SK-N-SH (cell line): ENCODE data around the gene AADACL4. TPM values are rescaled to one million over a fixed set of nuclear protein-coding genes. Genes with fewer than 3 reads are reported as not detected.
"Not testable (repeated sequence)": the region's sequence is repeated elsewhere in the genome, so short reads cannot be mapped to it uniquely, and the experiment has no call there.

ENCODE experiments used
- CTCF ChIA-PET: fragments of 300-600, 350-600 bp; formaldehyde crosslinking; extraction: SDS; loops from one replicate; lab custom pipeline; 2021; lab: Yijun Ruan, JAX
- POLR2A ChIA-PET: fragments of 350-600 bp; sonication (Branson Sonifier 250); formaldehyde crosslinking; extraction: SDS; loops from one replicate; lab custom pipeline; 2020; ENCODE audit warnings: antibody characterized with exemption, inconsistent platforms; lab: Yijun Ruan, JAX
- DNase-seq: peaks from one replicate; pipeline ENCODE4 v3.0.0; 2012
- H2AFZ ChIP-seq: fragments of 200-600 bp; sonication (generic); 2 replicates; pipeline ENCODE4 v1.8.1; 2016; ENCODE audit warnings: antibody characterized with exemption, mild to moderate bottlenecking, low read depth
- H3F3A ChIP-seq: fragments of 200-600 bp; sonication (generic); replicated peaks from 2 replicates; pipeline ENCODE3; 2016; ENCODE audit warnings: antibody characterized with exemption, mild to moderate bottlenecking; ENCODE audit not compliant: insufficient read depth
- H3K27ac ChIP-seq, 2 experiments: fragments of 200-500 bp in 1 of 2; fragments of 200-600 bp in 1 of 2; sonication (Bioruptor generic) in 1 of 2; sonication (generic), shearing (Covaris generic) in 1 of 2; 2 replicates each; pipeline versions ENCODE4 v1.5.1 to v1.6.1; 2014 to 2016; ENCODE audit warnings: low read depth in 2 of 2, inconsistent platforms in 1 of 2, low read length in 1 of 2, mild to moderate bottlenecking in 1 of 2, mixed read lengths in 1 of 2
- H3K27me3 ChIP-seq: fragments of 200-600 bp; sonication (generic), shearing (Covaris generic); 2 replicates; pipeline ENCODE4 v1.6.1; 2016; ENCODE audit warnings: mixed run types; ENCODE audit not compliant: insufficient read depth
- H3K36me3 ChIP-seq, 2 experiments: fragments of 200-500 bp in 1 of 2; fragments of 200-600 bp in 1 of 2; sonication (Bioruptor generic) in 1 of 2; sonication (generic) in 1 of 2; replicated peaks in 1 of 2; 2 replicates each; pipeline versions ENCODE3 to v1.5.1; 2014 to 2016; ENCODE audit warnings: low read length in 1 of 2, mild to moderate bottlenecking in 1 of 2; ENCODE audit not compliant: insufficient read depth in 2 of 2, control insufficient read depth in 1 of 2
- H3K4me1 ChIP-seq, 2 experiments: fragments of 200-500 bp in 1 of 2; fragments of 200-600 bp in 1 of 2; sonication (Bioruptor generic) in 1 of 2; sonication (generic), shearing (Covaris generic) in 1 of 2; 2 replicates each; pipeline versions ENCODE4 v1.5.1 to v1.6.1; 2014 to 2016; ENCODE audit warnings: low read depth in 1 of 2, low read length in 1 of 2, mixed run types in 1 of 2; ENCODE audit not compliant: insufficient read depth in 2 of 2, control insufficient read depth in 1 of 2
- H3K4me2 ChIP-seq: fragments of 200-600 bp; sonication (generic), shearing (Covaris generic); 2 replicates; pipeline ENCODE4 v1.6.1; 2017; ENCODE audit warnings: mixed run types
- H3K4me3 ChIP-seq, 2 experiments: fragments of 200-500 bp in 1 of 2; fragments of 200-600 bp in 1 of 2; sonication (Bioruptor generic) in 1 of 2; sonication (generic), shearing (Covaris generic) in 1 of 2; 2 replicates each; pipeline versions ENCODE4 v1.5.1 to v1.8.1; 2014 to 2016; ENCODE audit warnings: low read depth in 2 of 2, inconsistent platforms in 1 of 2, low read length in 1 of 2, mild to moderate bottlenecking in 1 of 2, mixed read lengths in 1 of 2, moderate library complexity in 1 of 2
- H3K79me2 ChIP-seq: fragments of 200-600 bp; sonication (generic); 2 replicates; pipeline ENCODE4 v1.8.1; 2017; ENCODE audit warnings: mild to moderate bottlenecking; ENCODE audit not compliant: insufficient read depth
- H3K9ac ChIP-seq: fragments of 200-600 bp; sonication (generic); 2 replicates; pipeline ENCODE4 v1.6.1; 2017; ENCODE audit warnings: mixed run types
- H3K9me2 ChIP-seq: fragments of 200-600 bp; sonication (generic); 2 replicates; pipeline ENCODE4 v1.6.1; 2017; ENCODE audit warnings: mixed run types
- H3K9me3 ChIP-seq: fragments of 200-600 bp; sonication (generic); 2 replicates; pipeline ENCODE4 v1.6.1; 2017; ENCODE audit warnings: mixed run types, mild to moderate bottlenecking, moderate library complexity
- H4K20me1 ChIP-seq: fragments of 200-600 bp; sonication (generic); 2 replicates; pipeline ENCODE4 v1.6.1; 2017; ENCODE audit warnings: mild to moderate bottlenecking, mixed run types; ENCODE audit not compliant: insufficient read depth
- CHD2 ChIP-seq: fragments of 150-350 bp; IDR thresholded peaks from 2 replicates; pipeline ENCODE4 v1.6.1; 2018; ENCODE audit warnings: low read length; ENCODE audit not compliant: partially characterized antibody
- EZH2phosphoT487 ChIP-seq: fragments of 200-600 bp; sonication (generic); IDR thresholded peaks from 2 replicates; pipeline ENCODE4 v1.6.1; 2017; ENCODE audit warnings: low read depth, mixed run types, mild to moderate bottlenecking, antibody characterized with exemption, moderate library complexity, borderline replicate concordance
- GATA2 ChIP-seq: sonication (generic); formaldehyde crosslinking; IDR thresholded peaks from 2 replicates; pipeline ENCODE4 v1.5.0; 2020; ENCODE audit warnings: mild to moderate bottlenecking, missing genetic modification reagents
- MEF2A ChIP-seq: IDR thresholded peaks from 2 replicates; pipeline ENCODE4 v1.4.0; 2012; ENCODE audit warnings: low read depth, borderline replicate concordance
- MXI1 ChIP-seq: IDR thresholded peaks from 2 replicates; pipeline ENCODE4 v1.6.1; 2012; ENCODE audit warnings: mild to moderate bottlenecking, low read depth, low read length, improper control_type of control experiment
- RAD21 ChIP-seq: IDR thresholded peaks from 2 replicates; pipeline ENCODE4 v1.6.1; 2012; ENCODE audit warnings: mild to moderate bottlenecking, low read length
- RXRA ChIP-seq: IDR thresholded peaks from 2 replicates; pipeline ENCODE4 v1.4.0; 2012; ENCODE audit warnings: low read depth, mild to moderate bottlenecking, borderline replicate concordance
- SMC3 ChIP-seq: IDR thresholded peaks from 2 replicates; pipeline ENCODE4 v1.6.1; 2012; ENCODE audit warnings: low read depth, low read length, improper control_type of control experiment
- WGBS: methylation state at CpG from one replicate; pipeline ENCODE4 v1.1.6; 2017; ENCODE audit warnings: low lambda C conversion rate; 5-methylcytosine and 5-hydroxymethylcytosine counted together
- polyA plus RNA-seq, 3 experiments: library from polyadenylated mRNA; depleted of rRNA; stranded (reverse); fragments of >200 nt; gene quantifications; 2 replicates each; pipeline ENCODE4 v1.2.3, GENCODE V29; 2012
- TF ChIP-seq, protein P1 (sequence below): IDR thresholded peaks from 2 replicates; pipeline ENCODE4; 2012
- TF ChIP-seq, protein P2 (sequence below): IDR thresholded peaks from 2 replicates; pipeline ENCODE4 v1.4.0; 2012; ENCODE audit warnings: low read depth, borderline replicate concordance
- TF ChIP-seq, protein P3 (sequence below): fragments of 150-350 bp; IDR thresholded peaks from 2 replicates; pipeline ENCODE4 v1.6.1; 2016; ENCODE audit warnings: mild to moderate bottlenecking, low read depth, low read length
- TF ChIP-seq, protein P4 (sequence below): IDR thresholded peaks from 2 replicates; pipeline ENCODE4 v1.4.0; 2012; ENCODE audit warnings: low read depth, borderline replicate concordance

Gene AADACL4
- polyA plus RNA-seq, 1 of the 3 experiments (the other 2 are of a cell fraction): 0.59 TPM

DNA sequence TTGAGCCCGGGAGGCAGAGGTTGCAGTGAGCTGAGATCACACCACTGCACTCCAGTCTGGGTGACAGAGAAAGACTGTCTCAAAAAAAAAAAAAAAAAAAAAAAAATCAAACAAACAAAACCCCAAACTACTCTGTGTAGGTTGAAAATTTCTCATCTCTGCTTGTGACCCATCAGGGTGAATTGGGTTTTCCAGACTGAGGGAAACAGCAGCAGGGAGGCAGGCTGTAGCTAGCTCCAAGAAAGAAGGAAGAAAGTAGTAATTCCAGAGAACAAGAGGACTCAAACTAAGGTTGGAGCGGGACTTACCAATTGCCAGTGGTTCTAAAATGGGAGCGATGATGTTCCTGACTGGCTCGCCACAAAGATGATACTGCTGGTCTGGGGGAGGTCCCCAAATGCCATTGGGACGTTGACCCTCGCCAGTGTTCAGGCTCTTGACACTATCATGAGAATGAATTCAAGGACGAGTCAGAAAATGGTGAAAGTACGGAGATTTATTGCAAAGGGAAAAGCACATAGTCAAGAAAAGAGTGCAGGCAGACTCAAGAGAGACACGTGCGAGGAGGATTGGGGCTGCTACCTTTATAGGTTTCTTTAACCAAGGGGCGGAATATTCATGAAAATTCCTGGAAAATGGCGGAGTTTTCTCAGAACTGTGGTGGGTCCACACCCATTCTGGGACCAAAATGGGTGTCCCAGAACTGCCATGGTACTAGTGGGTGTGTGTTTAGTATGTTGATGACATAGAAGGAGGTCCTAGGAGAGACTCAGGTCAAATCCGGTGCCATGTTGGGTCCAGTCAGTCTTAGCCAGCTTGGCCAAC, 13.4 kb downstream of the AADACL4 start:
- POLR2A ChIA-PET: no interaction called here
- no peak for DNase-seq
- CTCF ChIA-PET: interaction anchor here (1.1 to 2.4 kb wide), 6 partner anchors 8 to 385 kb away, joined by 3 to 24 read pairs (median 6); no protein-coding TSS in a partner anchor
- Histone ChIP-seq H3K27ac (no peak overlapping the region), H3K4me3 (no peak overlapping the region), H3K79me2 (no peaks in the 10 kb centered on the region), H3F3A (no peaks in the 10 kb centered on the region), H3K9ac (no peak overlapping the region), H4K20me1 (no peaks in the 10 kb centered on the region), H3K9me2 (no peaks in the 10 kb centered on the region), H3K4me2 (no peak overlapping the region), H3K27me3 (no peaks in the 10 kb centered on the region), H2AFZ (no peak overlapping the region), H3K9me3 (no peaks in the 10 kb centered on the region), H3K4me1 (no peaks in the 10 kb centered on the region), H3K36me3 (no peaks in the 10 kb centered on the region)
- no peak for TF ChIP-seq SMC3
- TF ChIP-seq, protein P1, sequence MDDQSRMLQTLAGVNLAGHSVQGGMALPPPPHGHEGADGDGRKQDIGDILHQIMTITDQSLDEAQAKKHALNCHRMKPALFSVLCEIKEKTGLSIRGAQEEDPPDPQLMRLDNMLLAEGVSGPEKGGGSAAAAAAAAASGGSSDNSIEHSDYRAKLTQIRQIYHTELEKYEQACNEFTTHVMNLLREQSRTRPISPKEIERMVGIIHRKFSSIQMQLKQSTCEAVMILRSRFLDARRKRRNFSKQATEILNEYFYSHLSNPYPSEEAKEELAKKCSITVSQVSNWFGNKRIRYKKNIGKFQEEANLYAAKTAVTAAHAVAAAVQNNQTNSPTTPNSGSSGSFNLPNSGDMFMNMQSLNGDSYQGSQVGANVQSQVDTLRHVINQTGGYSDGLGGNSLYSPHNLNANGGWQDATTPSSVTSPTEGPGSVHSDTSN: no peak
- no peak for TF ChIP-seq RXRA
- TF ChIP-seq EZH2phosphoT487: no peak
- TF ChIP-seq, protein P2, sequence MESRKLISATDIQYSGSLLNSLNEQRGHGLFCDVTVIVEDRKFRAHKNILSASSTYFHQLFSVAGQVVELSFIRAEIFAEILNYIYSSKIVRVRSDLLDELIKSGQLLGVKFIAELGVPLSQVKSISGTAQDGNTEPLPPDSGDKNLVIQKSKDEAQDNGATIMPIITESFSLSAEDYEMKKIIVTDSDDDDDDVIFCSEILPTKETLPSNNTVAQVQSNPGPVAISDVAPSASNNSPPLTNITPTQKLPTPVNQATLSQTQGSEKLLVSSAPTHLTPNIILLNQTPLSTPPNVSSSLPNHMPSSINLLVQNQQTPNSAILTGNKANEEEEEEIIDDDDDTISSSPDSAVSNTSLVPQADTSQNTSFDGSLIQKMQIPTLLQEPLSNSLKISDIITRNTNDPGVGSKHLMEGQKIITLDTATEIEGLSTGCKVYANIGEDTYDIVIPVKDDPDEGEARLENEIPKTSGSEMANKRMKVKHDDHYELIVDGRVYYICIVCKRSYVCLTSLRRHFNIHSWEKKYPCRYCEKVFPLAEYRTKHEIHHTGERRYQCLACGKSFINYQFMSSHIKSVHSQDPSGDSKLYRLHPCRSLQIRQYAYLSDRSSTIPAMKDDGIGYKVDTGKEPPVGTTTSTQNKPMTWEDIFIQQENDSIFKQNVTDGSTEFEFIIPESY: no peak
- no peak for TF ChIP-seq MEF2A
- TF ChIP-seq, protein P3, sequence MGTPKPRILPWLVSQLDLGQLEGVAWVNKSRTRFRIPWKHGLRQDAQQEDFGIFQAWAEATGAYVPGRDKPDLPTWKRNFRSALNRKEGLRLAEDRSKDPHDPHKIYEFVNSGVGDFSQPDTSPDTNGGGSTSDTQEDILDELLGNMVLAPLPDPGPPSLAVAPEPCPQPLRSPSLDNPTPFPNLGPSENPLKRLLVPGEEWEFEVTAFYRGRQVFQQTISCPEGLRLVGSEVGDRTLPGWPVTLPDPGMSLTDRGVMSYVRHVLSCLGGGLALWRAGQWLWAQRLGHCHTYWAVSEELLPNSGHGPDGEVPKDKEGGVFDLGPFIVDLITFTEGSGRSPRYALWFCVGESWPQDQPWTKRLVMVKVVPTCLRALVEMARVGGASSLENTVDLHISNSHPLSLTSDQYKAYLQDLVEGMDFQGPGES: no peak
- no peak for TF ChIP-seq RAD21
- no peak for TF ChIP-seq CHD2
- TF ChIP-seq MXI1: no peak
- TF ChIP-seq, protein P4, sequence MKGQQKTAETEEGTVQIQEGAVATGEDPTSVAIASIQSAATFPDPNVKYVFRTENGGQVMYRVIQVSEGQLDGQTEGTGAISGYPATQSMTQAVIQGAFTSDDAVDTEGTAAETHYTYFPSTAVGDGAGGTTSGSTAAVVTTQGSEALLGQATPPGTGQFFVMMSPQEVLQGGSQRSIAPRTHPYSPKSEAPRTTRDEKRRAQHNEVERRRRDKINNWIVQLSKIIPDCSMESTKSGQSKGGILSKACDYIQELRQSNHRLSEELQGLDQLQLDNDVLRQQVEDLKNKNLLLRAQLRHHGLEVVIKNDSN: no peak
- TF ChIP-seq GATA2 (CRISPR knock-in tag): no peak
- WGBS: 78% methylated on average over 12 of the region's 13 CpGs

DNA sequence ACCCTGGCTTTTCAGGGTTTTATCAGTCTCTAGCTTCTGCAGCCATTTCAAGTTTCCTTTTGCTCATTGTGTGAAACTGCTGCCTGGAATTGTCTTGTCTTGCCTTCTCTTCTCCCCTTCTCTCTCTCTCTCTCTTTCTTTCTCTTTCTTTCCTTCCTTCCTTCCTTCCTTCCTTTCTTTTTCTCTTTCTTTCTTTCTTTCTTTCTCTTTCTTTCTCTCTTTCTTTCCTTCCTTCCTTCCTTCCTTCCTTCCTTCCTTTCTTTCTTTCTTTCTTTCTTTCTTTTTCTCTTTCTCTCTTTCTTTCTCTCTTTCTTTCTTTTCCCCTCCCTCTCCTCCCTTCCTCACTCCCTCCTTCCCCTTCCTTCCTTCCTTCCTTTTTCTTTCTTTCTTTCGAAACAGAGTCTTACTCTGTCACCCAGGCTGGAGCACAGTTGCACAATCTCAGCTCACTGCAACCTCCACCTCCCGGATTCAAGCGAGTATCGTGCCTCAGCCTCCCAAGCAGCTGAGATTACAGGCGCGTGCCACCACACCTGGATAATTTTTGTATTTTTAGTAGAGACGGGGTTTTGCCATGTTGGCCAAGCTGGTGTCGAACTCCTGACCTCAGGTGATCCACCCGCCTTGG, 14.1 kb downstream of the AADACL4 start:
- H3K4me3 ChIP-seq, H3K79me2 ChIP-seq, H3K9ac ChIP-seq, H3K4me2 ChIP-seq, H3F3A ChIP-seq, H3K27me3 ChIP-seq, H3K27ac ChIP-seq, H3K36me3 ChIP-seq, POLR2A ChIA-PET, DNase-seq, H2AFZ ChIP-seq, H4K20me1 ChIP-seq, H3K9me2 ChIP-seq, H3K9me3 ChIP-seq, H3K4me1 ChIP-seq: not testable (repeated sequence)
- 76% methylated on average over 9 of the region's 9 CpGs for WGBS
- CTCF ChIA-PET: interaction anchor here (0.6 to 3.1 kb wide), 42 partner anchors 9 to 533 kb away, joined by 3 to 37 read pairs (median 6); partner anchors contain the start of genes AADACL4, DHRS3 and VPS13D
